ENCODE data around the gene NTF3. TPM values are rescaled to one million over a fixed set of nuclear protein-coding genes. Genes with fewer than 3 reads are reported as not detected.
"Not testable (repeated sequence)": the region's sequence is repeated elsewhere in the genome, so short reads cannot be mapped to it uniquely, and the experiment has no call there.

The NTF3 gene
- total and polyA plus RNA-seq, 2 of the 8 experiments (the other 6 are each of a cell fraction or from before 2014, with no cell fraction given), result 1.4 to 2.3 TPM

GRCh38 chr12:5537026-5537615 is 105.2 kb downstream of the NTF3 start:
- not testable (repeated sequence) for H3K4me1 ChIP-seq (replicated peaks in 1 of 4; ENCODE audit: control insufficient read depth in 3 of 4, insufficient read depth in 4 of 4, low read length in 3 of 4); H3K56ac ChIP-seq (replicated peaks; ENCODE audit: insufficient read length, low read depth, low read length); H2BK5ac ChIP-seq (ENCODE audit: low read depth, low read length); DNase-seq (ENCODE audit: low read depth in 1 of 2, low spot score in 2 of 2); H3K23me2 ChIP-seq (ENCODE audit: low read depth, low read length); H3K9me3 ChIP-seq (ENCODE audit: insufficient read depth in 2 of 2, low read depth in 1 of 2, low read length in 1 of 2); H4K20me1 ChIP-seq (replicated peaks in 1 of 2; ENCODE audit: control insufficient read depth in 1 of 2, insufficient read depth in 2 of 2, low read length in 2 of 2); H4K91ac ChIP-seq (replicated peaks; ENCODE audit: insufficient read length, low read length); H3K27ac ChIP-seq (ENCODE audit: low read depth, low read length); H2BK20ac ChIP-seq (ENCODE audit: low read length); H3K79me2 ChIP-seq (ENCODE audit: control insufficient read depth in 1 of 2, insufficient read depth in 2 of 2, low read length in 2 of 2); H3K14ac ChIP-seq (ENCODE audit: insufficient read length); FAIRE-seq; H4K5ac ChIP-seq (ENCODE audit: insufficient read length, low read depth, low read length); H3K36me3 ChIP-seq (ENCODE audit: control insufficient read depth in 2 of 4, insufficient read depth in 4 of 4, low read length in 3 of 4); H3K4ac ChIP-seq (replicated peaks; ENCODE audit: insufficient read length, low read depth, low read length); H3K23ac ChIP-seq (ENCODE audit: insufficient read length); H3K4me3 ChIP-seq (ENCODE audit: extremely low read depth in 1 of 4, insufficient read depth in 2 of 4, low read depth in 3 of 4, low read length in 4 of 4); H3K27me3 ChIP-seq (replicated peaks in 1 of 4; ENCODE audit: control insufficient read depth in 3 of 4, extremely low read depth in 1 of 4, insufficient read depth in 3 of 4, low read length in 3 of 4); H3K4me2 ChIP-seq (ENCODE audit: insufficient read depth in 1 of 2, low read depth in 2 of 2, low read length in 2 of 2); H3K9ac ChIP-seq (replicated peaks in 1 of 4; ENCODE audit: extremely low read depth in 1 of 4, low read depth in 3 of 4, low read length in 3 of 4); H4K8ac ChIP-seq (ENCODE audit: extremely low read depth, insufficient read depth, low read length); H2BK120ac ChIP-seq (replicated peaks; ENCODE audit: low read depth, low read length); H3K79me1 ChIP-seq (ENCODE audit: low read depth, low read length)
- POLR2A ChIA-PET (ENCODE audit: partially characterized antibody), result interaction anchor here (0.7 kb wide), 1 partner anchor 425 kb away, joined by 3 read pairs; no protein-coding TSS in a partner anchor
- H3K18ac ChIP-seq (ENCODE audit: extremely low read depth, low read length), result peak overlapping the region; percentile 15
- CTCF ChIA-PET (ENCODE audit: partially characterized antibody), result interaction anchor here (0.6 kb wide), 1 partner anchor 1132 kb away, joined by 3 read pairs; no protein-coding TSS in a partner anchor
- 53% methylated on average over 5 of the region's 13 CpGs; no CpG with 5 or more reads in 1 of the 2 experiments for WGBS, 2 experiments (ENCODE audit: extremely low coverage in 1 of 2, insufficient coverage in 1 of 2, insufficient read length in 1 of 2, insufficient replicate concordance in 2 of 2, low coverage in 1 of 2, low lambda C conversion rate in 2 of 2, missing lambda C conversion rate in 1 of 2)
- TF ChIP-seq E2F6 (IDR thresholded peaks at IDR 0.05) (peak; percentile 51; the same call in 1 of the 2 replicates), MAX (IDR thresholded peaks at IDR 0.05) (peak; percentile 65)
- peak overlapping the region; percentile 78; the same call in 1 of the 2 replicates for H2BK12ac ChIP-seq (ENCODE audit: low read depth, low read length)
- H2AK5ac ChIP-seq (ENCODE audit: low read depth, low read length), result peak overlapping the region; percentile 15; the same call in 1 of the 2 replicates
- H2BK15ac ChIP-seq (ENCODE audit: low read length), result 0 out of 2 replicates have a peak overlapping the region, but pooled peaks have one; percentile 78
- peak overlapping the region; percentile 91 for H2AFZ ChIP-seq (ENCODE audit: low read length)
